GM18520 (cell line): Measurements from ENCODE around the gene PSMD9.

Source experiments
- ATAC-seq: cut with Tn5 transposase; IDR thresholded peaks from one replicate; pipeline ENCODE4 v1.9.1; 2021; ENCODE audit not compliant: unreplicated experiment

PSMD9 gene

GRCh38 chr12:121949648-121950397 lies 61.2 kb downstream of the PSMD9 start:
- ATAC-seq = no peak

GRCh38 chr12:121953117-121953692 lies 64.6 kb downstream of the PSMD9 start:
- ATAC-seq = no peak

- ATAC-seq = no peak
Measured at GRCh38 chr12:121953695-121954094, 65.1 kb downstream of the PSMD9 start.

- no peak for ATAC-seq
Measured at GRCh38 chr12:121955258-121956237, 67.0 kb downstream of the PSMD9 start.

- ATAC-seq = no peak
Measured at GRCh38 chr12:121957861-121958515, 69.4 kb downstream of the PSMD9 start.

- ATAC-seq = no peak
Measured at GRCh38 chr12:121958541-121959240, 70.1 kb downstream of the PSMD9 start.

- no peak for ATAC-seq
Measured at GRCh38 chr12:121960541-121960940, 72.0 kb downstream of the PSMD9 start.

GRCh38 chr12:121961195-121961879 lies 72.7 kb downstream of the PSMD9 start:
- no peak for ATAC-seq

GRCh38 chr12:121963341-121964018 lies 74.9 kb downstream of the PSMD9 start:
- no peak for ATAC-seq

- ATAC-seq = no peak
Measured at GRCh38 chr12:121964813-121965643, 76.4 kb downstream of the PSMD9 start.

- ATAC-seq = no peak
Measured at GRCh38 chr12:121966959-121967358, 78.4 kb downstream of the PSMD9 start.
